H1 (cell line): Measurements from ENCODE around the gene MYO16. TPM values are rescaled to one million over a fixed set of nuclear protein-coding genes. Genes with fewer than 3 reads are reported as not detected.

Source experiments
- ATF2 ChIP-seq: IDR thresholded peaks from 2 replicates; pipeline ENCODE4 v1.6.1; 2012; ENCODE audit warnings: low read length, inconsistent platforms
- CHD1 ChIP-seq: IDR thresholded peaks from 2 replicates; pipeline ENCODE4 v1.6.1; 2012; ENCODE audit warnings: low read depth, low read length, improper control_type of control experiment
- polyA plus RNA-seq, 7 experiments: library from polyadenylated mRNA; depleted of rRNA in 3 of 7; stranded (reverse) in 5 of 7; unstranded in 2 of 7; fragments of >200 nt in 5 of 7; fragments of 200-250 nt in 2 of 7; gene quantifications; 1 replicate in 5 of 7; 2 replicates in 1 of 7; 4 replicates in 1 of 7; pipeline versions ENCODE4 v1.2.1 to v1.2.3, GENCODE V29; 2011 to 2013; ENCODE audit warnings: missing spikeins in 2 of 7, mixed read lengths in 2 of 7
- total RNA-seq: library from RNA; stranded (reverse); fragmentation: NEBNext Ultra II Directional; extraction: Animal tissue kit (Norgen Biotek cat#: 25700); gene quantifications from 2 replicates; pipeline ENCODE4 v1.2.1, GENCODE V29; 2021

MYO16 gene
- total and polyA plus RNA-seq, 2 of the 8 experiments (the other 6 are each of a cell fraction or from before 2014, with no cell fraction given) = 0.02 to 0.22 TPM

GRCh38 chr13:108674346-108674745 is 44.9 kb downstream of the MYO16 start (continued):
- no peak for TF ChIP-seq CHD1
- TF ChIP-seq ATF2 = no peak
- TF ChIP-seq, all 59 proteins: peak for 0
